PFSK-1 (cell line): ENCODE results near the gene ATP6V0D1.

Source experiments
- FOXP2 ChIP-seq: optimal IDR thresholded peaks from 2 replicates; pipeline ENCODE3; 2011; ENCODE audit warnings: borderline replicate concordance, control low read depth, inconsistent platforms; ENCODE audit not compliant: insufficient read depth; ENCODE audit errors: extremely low read length, extremely low read depth
- POLR2AphosphoS5 ChIP-seq: IDR thresholded peaks from 2 replicates; pipeline ENCODE4 v1.6.1; 2012; ENCODE audit warnings: low read depth, mild to moderate bottlenecking, control low read depth, low read length, moderate library complexity
- SIN3A ChIP-seq: IDR thresholded peaks from 2 replicates; pipeline ENCODE4 v1.6.1; 2012; ENCODE audit warnings: mild to moderate bottlenecking, low read length, moderate library complexity, borderline replicate concordance; ENCODE audit not compliant: insufficient read depth
- TAF1 ChIP-seq: IDR thresholded peaks from 2 replicates; pipeline ENCODE4 v1.6.1; 2012; ENCODE audit warnings: low read length, control low read depth, borderline replicate concordance; ENCODE audit not compliant: insufficient read depth
- TF ChIP-seq, protein P1 (sequence below), 2 experiments: IDR thresholded peaks; 2 replicates each; pipeline versions ENCODE4 v1.6.1 to v1.8.0; 2011 to 2012; ENCODE audit warnings: low read depth in 2 of 2, low read length in 2 of 2, control low read depth in 1 of 2, inconsistent platforms in 1 of 2, mild to moderate bottlenecking in 1 of 2, moderate library complexity in 1 of 2; ENCODE audit not compliant: insufficient read depth in 1 of 2

The ATP6V0D1 gene

DNA sequence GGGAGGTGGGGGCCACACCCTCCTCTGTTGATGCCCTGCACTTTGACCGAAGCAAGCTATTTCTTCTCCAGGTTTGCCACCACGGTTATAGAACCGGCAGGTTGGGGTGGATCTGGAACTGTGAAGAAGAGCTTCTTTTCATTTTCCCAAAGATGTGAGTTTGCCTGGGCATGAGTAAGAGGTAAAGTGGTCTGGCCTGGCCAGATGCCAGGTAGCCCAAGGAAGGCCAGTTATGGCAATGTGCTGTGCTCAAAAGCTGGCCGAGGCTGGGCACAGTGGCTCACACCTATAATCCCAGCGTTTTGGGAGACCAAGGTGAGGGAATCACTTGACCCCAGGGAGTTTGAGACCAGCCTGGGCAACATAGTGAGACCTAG lies 18.7 kb downstream of the ATP6V0D1 start:
- TF ChIP-seq, protein P1, sequence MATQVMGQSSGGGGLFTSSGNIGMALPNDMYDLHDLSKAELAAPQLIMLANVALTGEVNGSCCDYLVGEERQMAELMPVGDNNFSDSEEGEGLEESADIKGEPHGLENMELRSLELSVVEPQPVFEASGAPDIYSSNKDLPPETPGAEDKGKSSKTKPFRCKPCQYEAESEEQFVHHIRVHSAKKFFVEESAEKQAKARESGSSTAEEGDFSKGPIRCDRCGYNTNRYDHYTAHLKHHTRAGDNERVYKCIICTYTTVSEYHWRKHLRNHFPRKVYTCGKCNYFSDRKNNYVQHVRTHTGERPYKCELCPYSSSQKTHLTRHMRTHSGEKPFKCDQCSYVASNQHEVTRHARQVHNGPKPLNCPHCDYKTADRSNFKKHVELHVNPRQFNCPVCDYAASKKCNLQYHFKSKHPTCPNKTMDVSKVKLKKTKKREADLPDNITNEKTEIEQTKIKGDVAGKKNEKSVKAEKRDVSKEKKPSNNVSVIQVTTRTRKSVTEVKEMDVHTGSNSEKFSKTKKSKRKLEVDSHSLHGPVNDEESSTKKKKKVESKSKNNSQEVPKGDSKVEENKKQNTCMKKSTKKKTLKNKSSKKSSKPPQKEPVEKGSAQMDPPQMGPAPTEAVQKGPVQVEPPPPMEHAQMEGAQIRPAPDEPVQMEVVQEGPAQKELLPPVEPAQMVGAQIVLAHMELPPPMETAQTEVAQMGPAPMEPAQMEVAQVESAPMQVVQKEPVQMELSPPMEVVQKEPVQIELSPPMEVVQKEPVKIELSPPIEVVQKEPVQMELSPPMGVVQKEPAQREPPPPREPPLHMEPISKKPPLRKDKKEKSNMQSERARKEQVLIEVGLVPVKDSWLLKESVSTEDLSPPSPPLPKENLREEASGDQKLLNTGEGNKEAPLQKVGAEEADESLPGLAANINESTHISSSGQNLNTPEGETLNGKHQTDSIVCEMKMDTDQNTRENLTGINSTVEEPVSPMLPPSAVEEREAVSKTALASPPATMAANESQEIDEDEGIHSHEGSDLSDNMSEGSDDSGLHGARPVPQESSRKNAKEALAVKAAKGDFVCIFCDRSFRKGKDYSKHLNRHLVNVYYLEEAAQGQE (IDR thresholded peaks at IDR 0.05; ENCODE audit: insufficient read depth in 1 of 2, low read depth in 2 of 2, low read length in 2 of 2) = no peak
- TF ChIP-seq SIN3A = no peak
- no peak for TF ChIP-seq FOXP2
- no peak for TF ChIP-seq TAF1
- no peak for TF ChIP-seq POLR2AphosphoS5

DNA sequence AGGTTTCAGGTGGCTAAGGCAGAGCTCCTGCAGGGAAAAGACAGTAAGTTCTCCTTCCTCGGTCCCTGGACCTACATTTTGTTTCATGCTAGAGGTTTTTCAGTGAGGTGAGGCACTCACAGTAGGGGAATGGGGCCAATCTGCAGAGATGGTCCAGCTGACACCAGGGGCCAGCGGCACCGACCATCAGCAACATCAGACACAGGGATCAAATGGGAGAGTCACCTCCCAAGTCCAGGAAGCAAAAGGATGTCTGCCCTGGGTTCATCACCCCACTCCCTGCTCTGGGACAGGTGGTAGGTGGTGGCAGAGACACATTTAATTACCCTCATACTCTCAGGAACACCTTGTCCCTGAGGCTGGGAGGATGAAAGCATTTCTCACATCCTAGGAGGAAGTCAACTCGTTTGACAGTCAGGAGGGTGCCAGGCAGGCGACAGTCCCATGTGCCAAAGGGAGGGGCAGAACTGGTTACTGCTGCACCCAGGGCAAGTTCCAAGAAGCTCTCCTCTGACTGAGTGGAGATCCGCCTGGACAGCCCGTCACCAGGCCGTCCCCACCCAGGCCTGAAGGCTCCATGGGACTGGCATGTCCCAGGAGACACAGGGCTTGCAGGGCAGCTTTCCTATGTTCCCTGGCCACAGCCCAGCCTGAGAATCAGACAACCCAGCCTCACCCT lies 19.2 kb downstream of the ATP6V0D1 start:
- TF ChIP-seq SIN3A = no peak
- no peak for TF ChIP-seq FOXP2

DNA sequence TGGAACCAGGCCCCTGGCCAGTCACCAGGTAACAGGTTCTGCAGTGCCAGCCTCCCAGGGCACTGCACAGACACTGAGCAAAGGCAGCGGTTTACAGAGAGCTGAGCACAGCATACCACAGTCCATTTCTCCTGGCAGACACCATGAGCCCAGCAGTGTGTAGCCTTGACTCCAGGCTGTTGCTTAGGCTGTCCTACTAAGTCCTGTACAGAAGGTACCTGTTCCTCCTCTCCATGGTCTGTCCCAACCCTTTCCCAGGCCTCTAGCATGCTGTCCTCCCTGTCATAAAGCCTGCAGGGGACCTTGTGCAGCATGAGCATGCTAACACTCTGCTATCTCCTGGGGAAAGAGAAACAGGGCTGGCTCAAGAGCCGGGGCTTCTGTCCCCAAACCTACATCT lies 20.0 kb downstream of the ATP6V0D1 start:
- no peak for TF ChIP-seq POLR2AphosphoS5
- TF ChIP-seq FOXP2 = no peak
- TF ChIP-seq, protein P1 (IDR thresholded peaks at IDR 0.05; ENCODE audit: insufficient read depth in 1 of 2, low read depth in 2 of 2, low read length in 2 of 2) = no peak
- no peak for TF ChIP-seq TAF1
- no peak for TF ChIP-seq SIN3A

DNA sequence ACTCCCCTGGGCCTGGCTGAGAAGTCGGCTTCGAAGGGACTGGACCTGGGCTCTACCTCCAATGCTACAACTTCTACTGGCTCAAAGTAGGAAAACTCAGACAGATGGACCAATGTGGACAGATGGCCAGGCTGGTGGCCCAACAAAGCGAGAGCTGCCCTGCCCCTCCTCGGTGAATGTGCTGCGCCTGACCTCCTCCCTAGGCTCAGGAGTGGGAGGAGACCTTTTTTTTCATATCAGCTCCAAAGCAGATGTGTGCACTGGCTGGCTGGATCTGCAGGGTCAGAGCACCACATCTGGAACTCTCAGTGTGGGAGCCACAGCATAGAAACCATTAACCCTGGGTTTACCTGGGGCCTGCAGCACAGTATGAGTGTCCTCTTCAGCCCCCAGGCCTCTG lies 20.8 kb downstream of the ATP6V0D1 start:
- TF ChIP-seq FOXP2 (no peak), TAF1 (no peak), SIN3A (no peak), POLR2AphosphoS5 (no peak)
- TF ChIP-seq, protein P1 (IDR thresholded peaks at IDR 0.05; ENCODE audit: insufficient read depth in 1 of 2, low read depth in 2 of 2, low read length in 2 of 2) = no peak

DNA sequence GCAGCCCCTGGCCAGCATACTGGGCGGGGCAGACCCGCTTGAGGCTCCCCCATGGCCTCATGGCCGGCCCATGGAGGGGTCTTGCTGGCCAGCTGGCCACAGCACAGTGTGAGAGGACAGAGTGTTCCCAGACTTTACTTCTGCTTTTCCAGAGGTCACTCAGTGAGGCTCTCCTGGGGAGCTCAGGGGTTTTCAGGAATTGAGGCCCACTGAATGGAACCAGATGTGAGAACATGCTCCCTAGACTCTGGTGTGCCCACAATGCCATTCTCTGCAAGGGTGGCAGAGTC lies 21.2 kb downstream of the ATP6V0D1 start:
- no peak for TF ChIP-seq TAF1
- TF ChIP-seq SIN3A = no peak
- no peak for TF ChIP-seq POLR2AphosphoS5
- TF ChIP-seq FOXP2 = no peak
- TF ChIP-seq, protein P1 (IDR thresholded peaks at IDR 0.05; ENCODE audit: insufficient read depth in 1 of 2, low read depth in 2 of 2, low read length in 2 of 2) = no peak
